Activated CD8-positive, alpha-beta memory T cell treated with anti-CD3 and anti-CD28 coated beads, Interleukin-2, amount 50 U/mL, for 1 hour (primary cell): ENCODE data around the gene FRMD4B.
A peak's percentile ranks its signal among the peaks of the same experiment; 100 is the strongest.

Experiments used
- DNase-seq: peaks from one replicate; pipeline ENCODE4 v3.0.0-alpha.2; 2020; ENCODE audit errors: extremely low read depth

FRMD4B gene

GRCh38 chr3:69203631-69204314, 182.1 kb downstream of the FRMD4B start:
- DNase-seq = no peak

- no peak for DNase-seq
These were observed 184.2 kb downstream of the FRMD4B start for GRCh38 chr3:69201658-69202057.

DNA sequence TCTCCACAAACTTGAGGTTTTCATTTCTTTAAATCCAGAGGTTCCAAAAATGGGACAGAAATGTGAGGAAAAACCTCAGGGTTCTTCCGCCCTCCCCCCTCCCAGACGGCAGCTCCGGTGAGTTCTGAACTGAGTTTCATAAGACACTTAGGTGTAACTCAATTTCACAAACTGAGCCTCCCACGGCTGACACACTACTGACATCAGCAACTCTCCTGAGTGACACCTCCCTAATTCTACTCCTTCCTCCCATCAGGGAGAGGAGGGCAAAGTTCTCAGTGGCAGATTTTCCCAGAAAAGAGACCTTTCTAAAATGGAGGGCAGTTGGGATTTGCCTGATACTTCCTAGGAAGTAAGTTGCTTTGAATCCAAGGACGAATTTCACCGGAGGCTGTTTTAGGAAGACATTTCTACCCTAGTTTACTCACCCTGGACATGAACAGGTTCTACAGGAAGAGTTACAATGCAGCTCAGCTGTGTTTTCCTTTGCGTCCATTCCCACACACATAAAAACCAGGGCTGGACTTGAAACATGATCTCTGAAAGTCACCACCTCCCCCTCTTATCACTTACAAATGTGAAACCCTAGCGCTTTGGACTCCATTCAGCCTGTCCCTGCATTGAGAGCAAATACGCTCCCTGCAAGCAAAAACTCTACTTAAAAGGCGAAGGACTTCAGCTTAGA, 185.4 kb downstream of the FRMD4B start:
- DNase-seq = no peak

GRCh38 chr3:69199942-69200341, 185.9 kb downstream of the FRMD4B start:
- DNase-seq = no peak

DNA sequence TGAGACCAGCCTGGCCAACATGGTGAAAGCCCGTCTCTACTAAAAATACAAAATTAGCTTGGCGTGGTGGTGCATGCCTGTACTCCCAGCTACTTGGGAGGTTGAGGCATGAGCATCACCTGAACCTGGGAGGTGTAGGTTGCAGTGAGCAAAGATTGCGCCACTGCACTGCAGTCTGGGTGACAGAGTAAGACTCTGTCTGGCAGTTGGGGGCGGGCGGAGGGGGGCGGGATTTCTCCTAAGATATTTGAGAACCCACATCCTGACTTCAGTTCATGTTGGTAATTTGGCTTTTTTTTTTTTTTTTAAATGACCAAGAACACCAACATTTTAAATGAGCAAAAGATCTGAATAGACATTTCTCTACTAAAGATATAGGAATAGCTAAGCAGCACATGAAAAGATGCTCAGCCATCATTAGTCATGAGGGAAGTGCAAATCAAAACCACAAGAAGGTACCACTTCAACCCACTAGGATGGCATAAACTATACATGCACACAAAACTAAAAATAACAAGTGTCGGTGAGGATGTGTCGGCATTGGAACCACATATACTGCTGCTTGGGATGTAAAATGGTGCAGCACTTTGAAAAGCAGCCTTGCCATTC, 187.9 kb downstream of the FRMD4B start:
- peak; percentile 4 for DNase-seq

GRCh38 chr3:69197455-69197854, 188.4 kb downstream of the FRMD4B start:
- DNase-seq = no peak

GRCh38 chr3:69196876-69197275, 189.0 kb downstream of the FRMD4B start:
- no peak for DNase-seq

DNA sequence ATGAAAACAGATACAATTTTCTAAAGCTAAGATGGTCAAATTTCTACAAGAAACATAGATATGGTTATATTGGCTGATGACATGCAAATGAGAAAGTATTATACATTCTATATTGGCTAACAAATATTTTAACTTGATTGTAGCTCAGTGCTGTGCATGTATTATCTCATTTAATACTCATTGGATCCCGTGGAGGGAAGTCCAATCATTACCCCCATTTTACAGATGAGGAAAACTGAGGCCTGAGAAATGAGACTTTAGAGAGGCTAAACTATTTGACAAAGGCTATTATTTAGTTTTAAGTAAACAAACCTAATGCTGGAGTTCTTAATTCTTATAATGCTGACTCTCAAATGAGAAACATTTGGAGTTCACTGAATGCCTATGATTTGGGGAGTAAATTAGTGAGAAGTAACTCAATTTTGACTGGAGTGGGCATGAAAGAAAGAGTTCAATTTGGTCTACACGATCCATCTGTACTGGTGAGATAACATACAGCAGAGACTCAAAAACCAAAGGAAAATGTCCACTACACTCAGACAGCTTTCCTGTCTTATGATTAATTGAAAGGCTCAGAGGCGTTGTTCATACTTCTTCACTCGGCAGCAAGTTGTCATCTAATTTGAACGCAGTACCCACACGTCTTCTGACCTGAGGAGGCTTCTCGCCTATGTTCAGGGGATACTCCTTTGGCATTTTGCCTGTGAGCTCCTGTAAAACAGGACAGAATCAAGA, 191.3 kb downstream of the FRMD4B start:
- no peak for DNase-seq

DNA sequence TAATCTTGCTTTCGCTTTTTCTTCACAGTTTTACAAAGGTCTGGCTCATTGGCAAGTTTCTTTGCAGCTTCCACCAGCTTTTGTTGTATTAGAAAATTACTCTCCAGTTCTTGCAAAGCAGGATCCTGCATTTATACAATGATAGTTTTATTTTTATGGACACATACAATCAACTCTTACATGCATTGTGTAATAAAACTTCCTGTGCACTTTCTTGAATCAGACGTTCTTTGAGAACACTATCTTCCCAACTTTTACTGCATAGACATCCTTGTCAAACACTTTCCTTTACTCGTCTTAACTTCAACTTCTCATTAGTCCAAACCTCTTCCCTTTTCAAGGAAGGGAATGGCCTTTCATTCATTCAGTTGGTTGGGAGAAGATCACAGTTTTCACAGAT, 192.1 kb downstream of the FRMD4B start:
- no peak for DNase-seq

GRCh38 chr3:69191516-69191915, 194.4 kb downstream of the FRMD4B start:
- DNase-seq = no peak

DNA sequence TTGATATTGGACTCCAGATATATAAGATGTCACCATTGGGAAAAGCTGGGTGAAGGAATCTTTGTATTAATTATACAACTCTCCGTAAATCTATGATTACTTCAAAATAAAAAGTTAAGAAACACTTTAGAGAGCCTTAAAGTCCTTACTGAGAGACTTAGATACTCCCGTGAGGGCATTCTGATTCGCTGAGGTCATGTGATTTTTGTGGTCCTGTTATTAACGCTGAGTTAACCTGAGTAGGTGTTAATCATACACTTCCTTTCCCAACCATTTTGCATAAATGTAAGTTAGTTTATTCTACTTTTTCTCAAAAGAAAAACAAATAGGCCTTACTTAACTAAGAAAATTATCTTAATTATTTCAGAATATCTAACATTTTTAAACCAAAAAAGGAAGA, 196.4 kb downstream of the FRMD4B start:
- DNase-seq = no peak

GRCh38 chr3:69186575-69187093, 199.3 kb downstream of the FRMD4B start:
- DNase-seq = no peak

GRCh38 chr3:69182588-69183316, 203.1 kb downstream of the FRMD4B start:
- no peak for DNase-seq

DNA sequence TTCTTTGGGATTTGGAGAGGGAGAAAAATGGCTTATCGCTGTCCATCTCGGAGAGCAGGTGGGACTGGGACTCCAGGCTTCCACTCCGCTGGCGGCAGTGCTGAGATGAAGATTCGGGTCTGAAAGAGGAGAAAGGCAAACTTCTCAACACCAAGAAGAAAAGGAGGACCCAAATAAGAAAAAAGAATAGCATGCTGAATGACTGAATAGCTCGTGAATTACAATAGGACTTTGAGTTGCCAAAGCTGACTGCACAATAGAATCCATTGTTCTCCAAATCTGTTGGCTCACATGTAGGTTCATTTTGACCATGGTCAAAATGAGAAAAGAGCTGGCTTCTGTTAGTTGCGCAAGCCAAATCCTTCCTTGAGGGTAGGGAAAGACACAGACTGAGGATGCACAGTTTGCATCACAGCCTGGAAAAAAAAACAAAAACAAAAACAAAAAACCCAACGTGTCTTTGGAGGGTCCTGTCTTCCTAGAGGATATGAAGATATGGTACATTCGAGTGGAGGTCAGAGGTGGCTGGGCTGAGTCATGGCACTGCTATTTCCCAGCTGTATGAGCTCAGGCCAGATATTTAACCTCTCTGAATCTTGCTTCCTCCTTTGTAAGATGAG, 204.2 kb downstream of the FRMD4B start:
- no peak for DNase-seq

- no peak for DNase-seq
These were observed 204.9 kb downstream of the FRMD4B start for GRCh38 chr3:69180869-69181591.

DNA sequence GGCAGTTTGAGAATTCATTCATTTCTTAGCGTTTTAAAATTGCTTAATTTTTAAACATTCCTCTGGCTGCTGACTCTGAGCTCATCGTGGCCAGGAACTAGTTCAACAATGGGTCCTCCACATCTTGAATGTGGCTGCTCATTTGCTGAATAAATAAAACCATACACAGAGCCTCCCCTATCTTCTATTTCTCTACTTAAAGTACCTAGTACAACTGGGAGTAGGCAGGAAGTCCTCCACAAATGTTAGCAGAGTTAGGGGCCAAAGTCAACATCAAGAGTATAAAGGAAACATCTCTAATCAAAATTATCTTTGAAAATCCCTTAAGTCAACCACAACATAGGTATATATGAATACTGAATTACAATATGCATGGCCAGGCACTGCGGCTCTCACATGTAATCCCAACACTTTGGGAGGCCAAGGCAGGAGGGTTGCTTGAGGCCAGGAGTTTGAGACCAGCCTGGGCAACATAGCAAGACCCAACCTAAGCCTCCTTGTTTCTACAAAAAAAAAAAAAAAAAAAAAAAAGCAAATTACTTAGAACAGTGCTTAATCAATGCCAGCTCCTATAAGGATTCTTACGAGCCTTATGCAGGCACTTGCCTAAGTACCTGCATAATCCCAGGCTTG, 206.0 kb downstream of the FRMD4B start:
- DNase-seq = no peak

DNA sequence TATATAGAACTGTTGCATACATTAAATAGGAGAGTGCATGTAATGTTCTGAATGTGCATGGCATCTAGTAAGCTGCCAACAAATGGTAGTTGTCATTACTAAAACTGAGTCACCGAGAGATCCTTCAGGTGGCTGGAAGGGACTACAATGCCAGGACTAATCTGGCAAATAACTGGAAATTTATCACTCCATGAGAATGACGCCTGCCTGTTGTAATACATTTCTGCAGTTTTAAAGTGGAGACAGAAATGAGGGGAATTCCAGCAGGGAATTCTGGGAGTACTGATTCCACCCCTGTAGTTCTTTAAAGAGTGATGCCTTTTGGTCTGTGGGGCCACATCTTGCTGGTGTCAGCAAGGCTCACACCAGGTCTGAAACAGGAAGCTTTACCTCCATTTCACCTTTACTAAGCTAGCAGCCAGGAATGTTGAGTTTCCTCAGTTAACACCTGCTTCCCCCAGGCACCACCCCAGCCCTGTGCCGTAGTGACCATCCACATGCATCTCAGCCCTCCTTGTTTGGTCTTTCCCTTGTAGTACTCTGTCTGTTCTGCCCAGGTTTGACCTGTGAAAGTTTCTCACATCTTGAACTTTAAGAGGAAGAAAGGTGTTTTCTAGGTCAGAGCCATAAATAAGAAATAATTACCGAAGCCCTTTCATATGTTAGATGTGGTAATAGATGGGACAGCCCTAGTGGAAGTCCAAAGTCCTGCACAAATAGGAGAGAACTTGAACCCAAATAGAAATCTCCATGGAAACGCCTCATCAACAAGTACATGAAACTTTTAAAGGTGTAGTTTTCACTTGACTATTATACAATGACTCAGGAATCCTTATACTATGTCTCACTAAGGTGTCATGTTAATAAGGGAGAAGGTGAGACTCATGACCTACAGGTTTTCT, 206.8 kb downstream of the FRMD4B start:
- no peak for DNase-seq

DNA sequence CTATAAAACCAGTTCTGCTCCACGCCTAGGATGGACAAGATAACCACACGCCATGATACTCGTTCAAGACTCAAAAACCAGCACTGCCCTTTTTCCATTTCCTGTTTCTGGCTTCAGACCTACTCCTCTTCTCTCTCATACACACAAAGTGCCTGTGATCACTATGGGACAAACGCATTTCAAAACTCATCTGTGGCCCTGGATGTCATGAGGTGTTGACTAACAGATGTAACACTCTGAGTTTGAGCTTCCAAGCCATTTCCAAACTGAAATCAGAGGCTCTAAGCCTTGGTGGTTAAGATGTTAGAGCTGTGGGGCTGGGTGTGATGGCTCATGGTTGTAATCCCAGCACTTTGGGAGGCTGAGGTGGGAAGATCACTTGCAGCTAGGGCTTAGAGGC, 207.8 kb downstream of the FRMD4B start:
- no peak for DNase-seq
